Tibial nerve (tissue), 4 donors: ENCODE measurements around the gene IGF2BP3. TPM values are rescaled to one million over a fixed set of nuclear protein-coding genes. Genes with fewer than 3 reads are reported as not detected.
"Not testable (repeated sequence)": the region's sequence is repeated elsewhere in the genome, so short reads cannot be mapped to it uniquely, and the experiment has no call there.

ENCODE experiments used
- DNase-seq, 2 donors: peaks; one replicate each; pipeline ENCODE4 v3.0.0-alpha.2; 2019; ENCODE audit warnings: low spot score in 2 of 2
- H3K27ac ChIP-seq, 4 donors: fragments of 200-600 bp; sonication (generic) in 3 of 4; one replicate each; pipeline ENCODE4 v1.5.1; 2017 to 2019; ENCODE audit warnings: mild to moderate bottlenecking in 1 of 4
- H3K27me3 ChIP-seq, 2 donors: fragments of 200-600 bp; sonication (generic) in 1 of 2; one replicate each; pipeline versions ENCODE4 v1.5.1 to v1.6.0; 2017 to 2019
- H3K36me3 ChIP-seq, 3 donors: fragments of 200-600 bp; sonication (generic); one replicate each; pipeline ENCODE4 v1.5.1; 2018 to 2019
- H3K4me1 ChIP-seq, 4 donors: fragments of 200-600 bp; sonication (generic) in 3 of 4; one replicate each; pipeline ENCODE4 v1.5.1; 2017 to 2019
- H3K4me3 ChIP-seq, 4 donors: fragments of 200-600 bp; sonication (generic) in 3 of 4; one replicate each; pipeline ENCODE4 v1.5.1; 2017 to 2019; ENCODE audit warnings: mild to moderate bottlenecking in 1 of 4, moderate library complexity in 1 of 4
- H3K9me3 ChIP-seq, 4 donors: fragments of 200-600 bp; sonication (generic) in 3 of 4; one replicate each; pipeline ENCODE4 v1.5.1; 2017 to 2019
- EP300 ChIP-seq, 2 donors: sonication (generic); formaldehyde crosslinking; IDR thresholded peaks; one replicate each; pipeline ENCODE4 v1.6.1; 2017; ENCODE audit warnings: antibody characterized with exemption in 2 of 2, mild to moderate bottlenecking in 1 of 2
- POLR2A ChIP-seq, 2 donors: fragments of 450-650 bp; IDR thresholded peaks; one replicate each; pipeline ENCODE4 v1.6.1; 2017; ENCODE audit warnings: antibody characterized with exemption in 2 of 2, mild to moderate bottlenecking in 2 of 2, moderate library complexity in 2 of 2
- WGBS, 2 donors: methylation state at CpG; one replicate each; pipeline ENCODE4 v1.1.5; 2018; 5-methylcytosine and 5-hydroxymethylcytosine counted together
- total RNA-seq, 4 donors: library from RNA; depleted of rRNA; stranded (reverse); fragments of >200 nt; gene quantifications; one replicate each; pipeline ENCODE4 v1.1.0, GENCODE V29; 2016
- TF ChIP-seq, protein P1 (sequence below), 5 experiments: fragments of 200-600 bp in 3 of 5; fragments of 450-650 bp in 2 of 5; sonication (generic) in 3 of 5; IDR thresholded peaks; one replicate each; pipeline ENCODE4 v1.5.1; 2016 to 2019; ENCODE audit warnings: antibody characterized with exemption in 5 of 5, mild to moderate bottlenecking in 3 of 5, moderate library complexity in 2 of 5

The IGF2BP3 gene
- total RNA-seq, 4 donors from 2014 or later = 0.21 to 0.90 (median 0.59) TPM; not detected in 1

DNA sequence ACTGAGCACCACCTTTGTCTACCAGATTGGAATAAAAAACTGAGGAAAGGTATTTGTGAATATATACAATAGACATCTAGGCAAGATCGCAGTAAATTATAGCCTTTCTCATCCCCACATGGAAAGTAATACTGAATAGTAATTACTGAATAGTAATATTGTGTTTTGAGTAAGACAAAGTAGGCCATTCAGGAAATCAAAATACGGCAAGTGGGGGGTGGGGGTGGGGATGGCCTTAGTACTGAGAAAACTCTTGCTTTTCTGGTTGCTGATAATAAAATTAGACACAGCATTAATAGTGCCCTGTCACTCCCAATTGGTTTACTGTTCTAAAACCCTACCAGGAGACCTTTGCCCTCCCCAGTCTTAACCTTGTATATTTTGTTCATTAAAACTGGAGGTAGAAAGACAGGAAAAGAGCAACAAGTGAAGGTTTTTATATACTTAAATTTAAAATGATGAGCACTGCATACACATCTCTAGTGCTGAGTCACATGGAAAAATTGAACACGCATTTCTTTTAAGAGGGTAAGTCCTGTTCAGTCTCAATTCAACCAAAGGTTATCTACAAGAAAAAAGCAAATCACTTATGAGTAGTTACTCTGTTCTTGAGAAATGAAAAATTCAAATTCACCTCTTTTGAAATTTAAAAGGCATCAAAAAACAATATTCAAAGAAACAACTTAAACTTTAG lies 65.6 kb downstream of the IGF2BP3 start:
- WGBS, 2 donors = 56 to 58% methylated on average over 3 of the region's 3 CpGs
- no peak overlapping the region for H3K4me3 ChIP-seq

DNA sequence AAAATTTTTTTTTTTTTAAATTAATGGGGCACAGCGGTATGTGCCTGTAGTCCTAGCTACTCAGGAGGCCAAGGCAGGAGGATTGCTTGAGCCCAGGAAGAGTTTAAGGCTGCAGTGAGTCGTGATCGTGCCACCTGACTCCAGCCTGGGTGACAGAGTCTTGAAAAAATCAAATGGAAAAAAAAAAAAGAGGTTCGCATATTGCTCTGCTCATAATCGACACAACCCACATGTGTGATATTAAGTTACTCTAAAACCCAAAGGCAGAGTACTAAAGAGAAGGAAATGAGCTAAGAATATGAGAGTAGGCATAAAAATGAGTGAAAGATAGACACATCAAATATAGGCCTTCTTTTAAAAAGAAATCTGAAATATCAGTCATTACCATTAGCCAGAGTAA lies 66.3 kb downstream of the IGF2BP3 start:
- no peaks in the 10 kb centered on the region for H3K4me1 ChIP-seq
- H3K27ac ChIP-seq = no peak overlapping the region
- 89 to 93% methylated on average over 5 of the region's 5 CpGs for WGBS, 2 donors
- no peaks in the 10 kb centered on the region for H3K27me3 ChIP-seq
- no peak overlapping the region for H3K4me3 ChIP-seq
- no peaks in the 10 kb centered on the region for H3K36me3 ChIP-seq
- TF ChIP-seq POLR2A (IDR thresholded peaks at IDR 0.05) = no peak
- TF ChIP-seq EP300 (IDR thresholded peaks at IDR 0.05) = no peak
- TF ChIP-seq, protein P1, sequence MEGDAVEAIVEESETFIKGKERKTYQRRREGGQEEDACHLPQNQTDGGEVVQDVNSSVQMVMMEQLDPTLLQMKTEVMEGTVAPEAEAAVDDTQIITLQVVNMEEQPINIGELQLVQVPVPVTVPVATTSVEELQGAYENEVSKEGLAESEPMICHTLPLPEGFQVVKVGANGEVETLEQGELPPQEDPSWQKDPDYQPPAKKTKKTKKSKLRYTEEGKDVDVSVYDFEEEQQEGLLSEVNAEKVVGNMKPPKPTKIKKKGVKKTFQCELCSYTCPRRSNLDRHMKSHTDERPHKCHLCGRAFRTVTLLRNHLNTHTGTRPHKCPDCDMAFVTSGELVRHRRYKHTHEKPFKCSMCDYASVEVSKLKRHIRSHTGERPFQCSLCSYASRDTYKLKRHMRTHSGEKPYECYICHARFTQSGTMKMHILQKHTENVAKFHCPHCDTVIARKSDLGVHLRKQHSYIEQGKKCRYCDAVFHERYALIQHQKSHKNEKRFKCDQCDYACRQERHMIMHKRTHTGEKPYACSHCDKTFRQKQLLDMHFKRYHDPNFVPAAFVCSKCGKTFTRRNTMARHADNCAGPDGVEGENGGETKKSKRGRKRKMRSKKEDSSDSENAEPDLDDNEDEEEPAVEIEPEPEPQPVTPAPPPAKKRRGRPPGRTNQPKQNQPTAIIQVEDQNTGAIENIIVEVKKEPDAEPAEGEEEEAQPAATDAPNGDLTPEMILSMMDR (IDR thresholded peaks at IDR 0.05) = no peak
- H3K9me3 ChIP-seq = peaks cover 0 to 4% (median 0%) of the 10 kb centered on the region in 4 donors
- no peak for DNase-seq

More for the DNA sequence above, 65.6 kb downstream of the IGF2BP3 start:
- H3K36me3 ChIP-seq = no peaks in the 10 kb centered on the region
- TF ChIP-seq POLR2A (IDR thresholded peaks at IDR 0.05) (no peak), EP300 (IDR thresholded peaks at IDR 0.05) (no peak)
- TF ChIP-seq, protein P1 (IDR thresholded peaks at IDR 0.05) = no peak
- H3K4me1 ChIP-seq = no peaks in the 10 kb centered on the region
- no peak for DNase-seq
- H3K27me3 ChIP-seq = no peaks in the 10 kb centered on the region
- H3K9me3 ChIP-seq = peaks cover 0 to 4% (median 0%) of the 10 kb centered on the region in 4 donors
- no peak overlapping the region for H3K27ac ChIP-seq

DNA sequence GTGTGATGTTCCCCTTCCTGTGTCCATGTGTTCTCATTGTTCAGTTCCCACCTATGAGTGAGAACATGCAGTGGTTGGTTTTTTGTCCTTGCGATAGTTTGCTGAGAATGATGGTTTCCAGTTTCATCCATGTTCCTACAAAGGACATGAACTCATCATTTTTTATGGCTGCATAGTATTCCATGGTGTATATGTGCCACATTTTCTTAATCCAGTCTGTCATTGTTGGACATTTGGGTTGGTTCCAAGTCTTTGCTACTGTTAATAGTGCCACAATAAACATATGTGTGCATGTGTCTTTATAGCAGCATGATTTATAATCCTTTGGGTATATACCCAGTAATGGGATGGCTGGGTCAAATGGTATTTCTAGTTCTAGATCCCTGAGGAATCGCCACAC lies 72.2 kb downstream of the IGF2BP3 start:
- WGBS, 2 donors = 96 to 100% methylated on average over 2 of the region's 2 CpGs
- not testable (repeated sequence) for DNase-seq, H3K36me3 ChIP-seq

DNA sequence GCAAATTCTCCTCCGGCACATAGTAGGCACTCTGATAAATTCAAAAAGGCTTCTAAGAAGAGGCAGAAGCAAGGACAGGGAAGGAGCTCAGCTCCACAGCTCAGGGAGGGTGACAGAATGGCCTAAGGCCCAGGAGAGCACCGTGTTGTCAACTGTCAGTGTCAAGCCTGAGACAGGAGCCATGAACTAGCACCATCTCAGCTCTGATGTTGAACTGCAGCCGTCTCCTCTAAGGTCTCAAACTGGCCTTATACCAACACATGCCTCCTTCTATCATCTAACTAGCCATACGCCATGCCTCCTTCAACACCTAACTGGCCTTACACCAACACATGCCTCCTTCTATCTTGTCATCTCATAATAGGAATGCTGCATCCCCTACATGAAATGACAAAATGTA lies 73.0 kb downstream of the IGF2BP3 start:
- Histone ChIP-seq H3K4me3 (no peak overlapping the region), H3K27ac (no peak overlapping the region), H3K36me3 (no peaks in the 10 kb centered on the region), H3K27me3 (no peaks in the 10 kb centered on the region), H3K9me3 (no peaks in the 10 kb centered on the region), H3K4me1 (no peaks in the 10 kb centered on the region)
- WGBS, 2 donors = 85 to 86% methylated on average over 4 of the region's 4 CpGs
- no peak for DNase-seq
- no peak for TF ChIP-seq POLR2A (IDR thresholded peaks at IDR 0.05)
- no peak for TF ChIP-seq EP300 (IDR thresholded peaks at IDR 0.05)
- TF ChIP-seq, protein P1 (IDR thresholded peaks at IDR 0.05) = no peak

More for the DNA sequence above, 72.2 kb downstream of the IGF2BP3 start:
- not testable (repeated sequence) for H3K27me3 ChIP-seq, H3K27ac ChIP-seq, H3K4me1 ChIP-seq, H3K9me3 ChIP-seq, H3K4me3 ChIP-seq

DNA sequence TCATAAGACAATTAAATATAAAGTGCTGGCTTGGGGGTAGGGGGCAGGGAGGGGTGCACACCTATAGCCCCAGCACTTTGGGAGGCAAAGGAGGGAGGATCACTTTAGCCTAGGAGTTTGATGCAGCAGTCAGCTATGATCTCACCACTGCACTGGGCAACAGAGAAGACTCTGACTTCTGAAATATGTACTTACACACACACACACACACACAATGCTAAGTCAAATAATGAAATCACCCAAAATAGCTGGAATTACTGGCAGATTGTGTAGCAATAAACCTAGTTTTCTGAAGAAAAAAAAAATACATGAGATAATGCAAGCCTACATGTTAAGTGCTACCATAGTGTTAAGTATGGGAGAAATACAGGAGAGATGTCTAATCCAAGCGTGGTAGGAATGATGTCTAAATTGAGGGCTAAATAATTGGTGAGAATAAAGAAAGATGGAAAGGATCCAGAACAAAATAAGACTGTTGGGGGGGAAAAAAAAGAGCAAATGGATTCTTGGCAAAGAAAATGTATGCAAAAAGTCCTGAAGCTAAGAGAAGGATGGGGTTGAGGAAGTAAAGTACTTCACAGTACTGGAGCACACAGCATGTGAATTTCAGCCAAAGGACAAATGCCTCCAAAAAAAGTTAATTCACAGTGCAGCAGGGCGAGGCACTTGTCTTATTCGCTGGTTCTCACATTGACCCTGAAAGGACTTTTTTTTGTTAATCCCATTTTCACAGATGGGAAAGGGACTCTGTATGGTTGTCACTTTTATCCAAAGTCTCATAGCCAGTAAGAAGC lies 73.9 kb downstream of the IGF2BP3 start:
- no peak for DNase-seq
- Histone ChIP-seq H3K9me3 (no peaks in the 10 kb centered on the region), H3K27ac (no peak overlapping the region), H3K4me1 (no peaks in the 10 kb centered on the region), H3K36me3 (no peaks in the 10 kb centered on the region), H3K4me3 (no peak overlapping the region), H3K27me3 (no peaks in the 10 kb centered on the region)
- WGBS, 2 donors = 42 to 54% methylated on average over 3 of the region's 3 CpGs
- TF ChIP-seq EP300 (IDR thresholded peaks at IDR 0.05) = no peak
- no peak for TF ChIP-seq POLR2A (IDR thresholded peaks at IDR 0.05)
- TF ChIP-seq, protein P1 (IDR thresholded peaks at IDR 0.05) = no peak
